NOMO-1 (cell line): ENCODE data around the gene SNED1.

Experiments used
- DNase-seq, 2 experiments: peaks; one replicate each; lab custom pipeline; 2025; ENCODE audit not compliant: unreplicated experiment in 2 of 2; lab: John Stamatoyannopoulos, UW

The SNED1 gene

DNA sequence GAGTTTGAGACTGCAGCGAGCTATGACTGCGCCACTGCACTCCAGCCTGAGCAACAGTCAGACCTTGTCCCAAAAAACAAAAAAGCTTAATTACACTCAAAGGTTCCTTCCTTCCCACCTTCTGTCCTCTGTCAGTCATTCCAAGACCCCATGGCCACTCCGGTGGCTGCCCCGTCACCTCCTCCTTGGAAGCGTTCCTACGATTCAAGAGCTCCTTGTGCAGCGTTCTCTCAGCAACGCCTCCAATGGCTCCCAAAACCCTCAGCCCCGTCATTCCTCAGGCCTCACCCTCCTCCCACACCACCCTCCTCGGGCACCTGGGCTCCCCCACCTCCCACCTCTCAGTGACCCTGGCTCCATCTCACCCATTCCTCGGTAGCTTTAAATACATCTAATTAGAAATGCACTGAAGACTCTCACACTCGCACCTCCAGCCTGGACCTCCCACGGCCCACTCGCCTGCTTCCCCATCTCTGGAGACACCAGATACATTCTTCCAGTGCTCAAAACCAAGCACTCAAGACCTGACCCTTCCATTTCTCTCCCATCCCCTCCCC is 142.9 kb downstream of the SNED1 start:
- no peak for DNase-seq

DNA sequence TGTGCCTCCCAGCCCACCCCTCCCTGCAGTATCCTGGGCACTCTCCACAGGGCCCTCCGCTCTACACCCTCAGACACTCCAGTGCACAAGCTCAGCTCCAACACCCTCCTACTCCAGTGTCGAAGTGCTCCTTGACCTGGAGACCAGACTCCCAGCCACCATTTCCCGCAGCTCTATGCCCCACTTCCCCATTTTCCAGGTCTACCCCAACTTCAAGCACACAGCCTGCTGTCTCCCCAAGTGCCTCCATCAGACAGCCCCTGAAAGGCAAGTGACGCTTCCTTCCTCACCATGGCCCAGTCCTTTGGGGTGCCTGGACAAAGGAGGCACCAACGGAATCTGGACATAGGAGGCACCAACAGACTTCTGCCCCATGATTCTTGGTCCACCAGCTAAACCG is 143.6 kb downstream of the SNED1 start:
- no peak for DNase-seq

DNA sequence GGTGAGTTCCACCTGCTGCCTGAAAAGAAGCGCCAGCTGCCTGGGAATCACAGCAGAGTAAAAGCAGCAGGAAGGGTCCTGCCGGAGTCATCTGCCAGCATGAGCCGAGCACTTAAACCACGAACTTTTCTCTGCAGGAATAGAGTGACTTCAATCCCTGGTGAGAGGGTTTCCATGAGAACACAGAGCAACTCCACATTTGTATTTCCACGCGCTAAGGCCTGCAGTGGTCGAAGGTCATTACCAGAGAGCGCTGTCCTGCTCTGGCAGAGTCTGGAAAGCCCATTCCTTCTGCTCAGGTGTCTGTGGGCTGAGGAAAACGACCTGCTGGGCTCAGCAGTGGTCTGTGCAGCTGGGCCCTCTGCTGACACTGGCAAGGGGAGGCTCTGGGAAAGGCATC is 144.2 kb downstream of the SNED1 start:
- DNase-seq, result no peak
